Ovary (tissue), 3 donors: ENCODE data around the gene PNLIPRP2.

Source experiments
- CTCF ChIP-seq, 3 donors: fragments of 450-650 bp in 2 of 3; fragments of 200-600 bp in 1 of 3; IDR thresholded peaks; one replicate each; pipeline versions ENCODE4 v1.5.1 to v1.8.0; 2016 to 2022; ENCODE audit warnings: antibody characterized with exemption in 3 of 3, mild to moderate bottlenecking in 1 of 3
- EP300 ChIP-seq: sonication (generic); formaldehyde crosslinking; IDR thresholded peaks from one replicate; pipeline ENCODE4 v1.6.1; 2017; ENCODE audit warnings: antibody characterized with exemption
- POLR2A ChIP-seq: fragments of 450-650 bp; IDR thresholded peaks from one replicate; pipeline ENCODE4 v1.6.1; 2017; ENCODE audit warnings: antibody characterized with exemption, mild to moderate bottlenecking, moderate library complexity
- donor health status: DM: no; HTN: no; CAD: no.

- TF ChIP-seq CTCF (IDR thresholded peaks at IDR 0.05) (no peak), EP300 (no peak), POLR2A (no peak)
Observed at GRCh38 chr10:116669080-116669479, 48.3 kb downstream of the PNLIPRP2 start.
